ENCODE results near the gene SIM1.

The SIM1 gene

DNA sequence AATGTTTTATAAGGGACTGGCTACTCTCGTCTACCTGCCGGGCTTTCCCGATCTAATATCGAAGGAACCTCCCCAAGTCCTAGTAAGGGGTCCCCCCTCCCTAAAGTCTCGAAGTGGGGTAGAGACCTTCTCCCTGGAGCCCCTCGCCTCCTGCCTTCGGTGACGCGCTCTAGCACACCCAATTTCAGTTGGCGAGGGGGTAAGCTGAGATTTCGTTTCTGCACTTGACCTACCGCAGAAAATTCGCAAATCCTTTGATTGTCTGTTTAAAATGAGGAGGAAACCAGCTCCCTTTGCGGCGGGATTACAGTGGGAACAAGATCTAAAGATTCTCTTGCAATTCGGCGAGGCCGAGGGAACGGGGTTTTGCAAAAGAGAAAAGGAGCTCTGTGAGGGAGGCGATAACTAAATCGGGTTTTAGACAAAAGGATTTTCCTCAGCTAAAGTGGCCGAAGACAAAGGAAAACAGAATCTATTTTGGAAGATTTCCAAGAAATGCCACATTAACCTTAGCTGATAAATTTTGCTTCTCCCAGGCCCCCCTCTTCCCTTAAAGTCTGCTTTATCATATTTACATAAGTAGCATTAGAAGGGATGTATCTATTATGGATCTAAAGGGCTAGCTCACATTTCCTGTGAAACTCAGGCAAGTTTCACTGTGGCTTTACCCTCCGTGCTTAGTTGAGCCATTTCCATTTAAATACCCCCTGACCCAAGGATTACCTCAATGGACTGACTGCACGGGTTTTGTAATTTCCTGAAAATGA lies 8.4 kb downstream of the SIM1 start:
- DNase-seq: no peak

DNA sequence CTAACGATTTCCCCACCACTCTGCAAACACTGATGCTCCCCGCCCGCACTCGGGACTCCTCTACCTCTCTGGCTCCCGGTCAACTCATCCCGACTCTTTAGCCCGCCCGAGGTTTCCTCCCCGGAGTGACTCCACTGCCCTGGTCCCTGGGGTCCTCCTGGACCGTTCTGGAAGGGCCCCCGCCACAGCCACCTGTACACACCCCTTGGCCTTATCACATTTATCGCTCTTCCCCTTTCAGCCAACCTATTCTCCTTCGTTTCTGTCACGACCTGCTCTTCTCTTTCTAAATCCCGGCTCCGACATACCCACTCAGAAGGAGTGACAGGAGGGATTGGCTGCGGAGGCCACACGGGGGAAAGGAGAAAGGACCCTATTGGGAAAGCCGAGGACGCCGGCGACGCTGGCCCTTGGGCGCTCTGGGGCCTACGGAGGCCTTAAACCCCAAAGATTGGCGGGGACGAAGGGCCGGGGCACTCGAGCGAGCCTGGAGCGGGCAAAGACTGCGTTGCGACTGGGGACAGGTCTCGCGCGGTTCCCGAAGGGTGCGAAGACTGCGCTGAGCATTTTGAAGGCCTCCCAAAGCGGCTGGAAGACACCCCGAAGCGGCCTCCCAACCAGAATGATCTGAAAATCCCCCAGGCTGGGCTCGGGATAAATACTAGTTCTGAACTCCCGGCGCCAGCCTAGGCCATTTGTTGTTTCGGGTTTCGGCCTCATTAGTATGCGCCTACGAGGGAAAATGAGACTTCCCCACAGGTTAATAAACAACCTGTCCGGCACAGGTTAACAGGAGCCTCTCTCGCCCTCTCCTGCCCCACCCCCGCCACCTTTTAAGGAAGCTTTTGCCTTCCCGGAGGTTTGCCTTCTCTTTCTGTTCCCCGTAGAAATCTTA lies 9.2 kb downstream of the SIM1 start:
- DNase-seq: no peak

DNA sequence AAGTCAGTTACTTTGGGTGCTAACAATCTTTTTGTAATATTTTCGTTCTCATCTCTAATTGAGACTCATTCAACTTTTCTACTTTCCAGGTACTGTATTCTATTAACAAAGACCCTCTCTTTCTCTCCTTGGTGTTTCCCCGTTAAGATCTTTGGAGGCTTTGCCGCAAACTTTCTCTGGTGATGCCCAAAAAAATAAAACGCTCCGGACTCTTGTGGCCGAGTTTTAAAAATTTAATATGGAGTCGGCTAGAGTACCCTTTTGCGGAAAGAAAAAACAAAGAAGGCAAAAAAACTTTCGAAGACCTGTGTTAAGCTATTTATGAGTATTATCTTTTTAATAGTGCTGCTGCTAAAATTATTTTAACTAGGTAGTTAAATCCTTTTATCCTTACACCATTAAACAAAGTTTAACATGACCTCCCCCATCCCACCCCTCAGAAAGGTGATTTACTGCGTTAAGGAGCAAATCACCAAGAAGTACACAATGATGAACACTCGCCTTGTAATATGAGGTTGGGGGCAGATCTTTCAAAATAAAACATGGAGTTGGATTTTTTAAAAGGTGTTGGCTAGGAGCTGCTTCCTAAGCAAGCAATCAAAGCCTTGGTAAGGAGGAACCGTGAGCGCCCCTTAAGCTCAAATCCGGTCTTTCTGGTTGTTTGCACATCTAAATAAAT lies 10.0 kb downstream of the SIM1 start:
- no peak for DNase-seq

DNA sequence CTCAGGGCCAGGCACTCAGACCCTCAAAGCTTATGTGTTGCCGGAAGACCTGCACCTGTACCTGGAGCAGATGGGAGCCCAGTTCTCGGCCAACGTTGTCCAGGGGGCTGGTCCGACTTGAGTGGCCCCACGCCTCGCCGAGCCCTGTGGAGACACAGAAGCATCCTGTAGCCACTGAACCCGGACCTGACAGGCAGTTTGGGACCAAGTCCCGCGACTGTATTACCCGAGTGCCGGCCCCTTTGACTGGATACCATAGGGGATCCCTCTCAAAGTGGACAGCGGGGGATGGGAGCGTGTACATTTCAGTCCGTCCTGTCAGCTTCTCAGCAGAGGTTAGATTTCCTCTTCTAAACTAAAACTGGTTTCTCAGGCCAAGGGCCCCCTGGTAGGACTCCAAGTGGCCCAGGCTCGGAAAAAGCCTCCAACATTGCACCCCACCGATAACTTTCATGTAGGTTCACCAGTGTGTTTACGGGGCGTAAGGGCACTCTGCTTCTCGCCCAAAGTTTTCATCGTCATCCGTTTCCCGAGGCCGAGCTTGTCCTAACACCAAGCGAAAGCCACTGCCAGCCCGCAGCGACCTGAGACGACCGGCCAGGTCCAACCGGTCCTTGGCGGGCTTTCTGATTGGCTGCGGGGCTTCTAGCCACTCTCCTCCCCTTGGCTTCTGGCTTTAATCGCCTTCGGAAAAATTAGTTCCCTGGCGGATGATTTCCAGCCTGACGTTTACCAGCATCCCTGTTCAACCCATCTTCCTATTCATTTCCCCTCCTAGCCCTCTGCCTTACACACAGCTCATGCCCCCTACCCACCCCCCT lies 10.8 kb downstream of the SIM1 start:
- DNase-seq: no peak

DNA sequence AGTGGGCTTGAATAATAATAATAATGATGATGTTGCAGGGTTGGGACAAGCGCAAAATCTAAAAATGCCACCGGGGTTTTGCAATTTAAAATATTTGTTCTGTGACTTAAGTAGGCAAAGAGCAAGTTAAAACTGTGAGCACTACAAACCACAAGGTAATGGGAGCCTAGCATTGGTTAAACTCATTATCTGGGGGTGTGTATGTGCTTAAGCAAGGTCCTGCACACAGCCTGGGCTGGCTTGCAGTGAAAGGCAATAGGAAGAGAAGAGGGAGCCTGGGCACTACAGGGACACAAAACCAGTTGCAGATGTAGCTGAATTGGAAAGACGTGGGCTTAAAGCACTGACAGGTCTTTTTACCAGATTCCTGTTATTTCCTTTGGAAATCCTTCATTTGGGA lies 11.7 kb downstream of the SIM1 start:
- no peak for DNase-seq

DNA sequence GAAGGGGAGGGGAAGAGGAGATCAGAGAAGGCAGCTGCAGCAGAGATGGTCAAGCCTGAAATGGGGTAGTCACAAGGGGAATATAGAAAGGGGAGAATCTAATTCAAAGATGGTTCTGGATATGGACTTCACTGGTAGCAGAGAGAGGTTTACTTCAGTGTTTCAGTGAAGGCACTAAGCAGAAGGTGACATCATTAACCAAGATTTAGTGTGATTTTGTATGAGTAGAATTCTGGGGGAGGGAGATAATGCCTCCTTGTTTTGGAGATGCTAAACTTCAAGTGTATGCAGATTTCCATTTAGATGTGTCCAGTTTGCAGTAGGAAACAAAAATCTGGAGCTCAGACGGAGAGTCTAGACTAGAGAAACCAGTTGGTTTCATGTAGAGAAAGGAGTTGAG lies 13.1 kb downstream of the SIM1 start:
- DNase-seq: no peak

DNA sequence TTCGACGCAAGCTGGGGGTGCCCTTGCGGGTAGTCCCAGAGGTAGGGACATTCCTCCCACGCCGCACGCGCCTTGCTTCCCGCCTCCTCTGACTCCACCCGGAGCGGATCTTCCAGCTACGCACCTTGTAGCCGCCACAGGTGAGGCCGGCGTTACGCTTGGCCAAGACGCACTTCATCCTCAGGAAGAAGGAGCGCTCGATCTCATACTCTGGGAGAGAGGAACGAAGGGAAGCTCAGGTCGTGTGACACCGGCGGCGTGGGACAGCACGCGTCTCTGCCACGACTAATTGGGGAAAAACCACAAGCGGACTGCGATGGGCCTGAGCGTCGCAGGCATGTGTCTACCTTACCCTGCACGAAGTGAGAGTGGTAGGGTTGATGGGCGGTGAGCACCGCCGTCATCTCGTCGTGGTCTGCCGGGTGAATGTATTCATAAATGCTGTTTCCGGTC lies 15.5 kb downstream of the SIM1 start:
- DNase-seq: no peak

DNA sequence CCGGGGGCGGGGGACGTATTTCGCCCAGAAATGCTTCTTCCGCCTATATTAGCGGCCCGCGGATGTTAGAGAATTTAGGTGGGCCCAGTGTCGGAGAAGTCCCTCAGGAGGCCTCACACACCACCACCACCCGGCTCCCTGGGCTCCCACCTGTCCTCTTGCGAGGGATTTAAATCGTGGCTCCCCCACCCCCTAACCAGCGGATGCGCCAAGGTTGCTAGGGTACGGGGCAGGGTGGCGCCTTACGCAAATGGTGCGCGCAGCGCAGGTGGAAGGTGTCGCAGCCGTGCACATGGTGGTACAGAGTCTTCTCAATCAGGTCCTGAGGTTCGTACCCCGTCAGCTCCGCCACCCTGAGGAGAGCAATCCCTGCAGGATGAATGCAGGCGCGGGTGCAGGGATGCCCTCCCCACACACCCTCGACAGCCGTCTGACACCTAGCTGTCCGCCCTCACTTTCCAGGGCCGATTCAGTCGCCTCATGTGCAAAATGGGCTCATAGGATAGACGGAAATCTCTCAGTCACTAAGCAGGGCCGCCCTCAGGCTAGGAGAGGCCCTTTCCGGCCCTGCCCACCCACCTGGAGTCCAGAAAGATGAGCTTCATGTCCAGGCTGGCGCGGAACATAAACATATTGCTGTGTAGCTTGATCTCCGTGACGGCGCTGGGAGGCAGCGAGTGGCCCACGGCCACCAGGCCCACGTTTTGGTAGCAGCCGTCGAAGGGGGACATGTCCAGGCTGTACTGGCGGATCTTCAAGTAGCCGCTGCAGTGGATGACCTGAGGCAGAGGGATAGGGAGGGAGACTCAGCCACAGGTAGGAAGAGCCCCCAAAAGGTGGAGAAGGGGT lies 16.6 kb downstream of the SIM1 start:
- no peak for DNase-seq

DNA sequence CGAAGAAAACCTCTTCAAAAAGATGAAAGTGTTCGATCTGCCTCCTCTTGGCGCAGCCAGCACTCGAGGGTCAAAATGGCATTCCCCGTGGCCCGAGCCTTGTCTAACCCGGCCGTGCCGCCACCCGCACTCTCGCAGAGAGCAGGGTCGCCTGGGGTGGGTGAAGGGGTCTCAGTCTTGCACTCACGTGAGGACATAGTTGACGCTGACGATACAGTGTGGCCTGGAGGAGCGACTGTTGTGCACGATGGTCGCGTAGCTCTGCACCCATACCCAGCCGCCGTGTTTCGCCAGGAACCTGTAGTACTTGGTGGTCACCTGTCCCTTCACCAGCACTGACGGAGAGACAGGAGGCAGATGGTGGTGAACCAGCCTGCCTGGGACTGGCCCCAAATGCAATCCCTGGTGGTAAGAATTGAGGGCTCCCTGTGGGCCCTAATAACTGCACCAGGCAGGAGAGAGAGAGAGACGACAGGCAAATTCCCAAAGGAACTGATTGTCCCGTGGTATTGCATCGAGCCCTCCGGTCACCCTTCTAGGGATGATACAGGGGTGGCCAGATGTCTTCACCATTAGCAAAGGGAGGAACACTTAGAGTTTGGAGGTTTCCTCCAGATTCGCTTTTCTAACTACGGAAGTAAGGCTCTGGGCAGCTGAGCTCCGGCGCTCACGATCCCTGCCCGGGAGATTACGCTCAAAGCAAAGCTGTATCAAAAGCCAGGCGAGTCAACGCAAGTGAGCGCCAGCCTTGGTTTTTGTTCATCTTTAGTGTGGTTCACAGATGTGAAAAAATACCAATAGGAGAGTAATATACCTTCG lies 17.4 kb downstream of the SIM1 start:
- no peak for DNase-seq

DNA sequence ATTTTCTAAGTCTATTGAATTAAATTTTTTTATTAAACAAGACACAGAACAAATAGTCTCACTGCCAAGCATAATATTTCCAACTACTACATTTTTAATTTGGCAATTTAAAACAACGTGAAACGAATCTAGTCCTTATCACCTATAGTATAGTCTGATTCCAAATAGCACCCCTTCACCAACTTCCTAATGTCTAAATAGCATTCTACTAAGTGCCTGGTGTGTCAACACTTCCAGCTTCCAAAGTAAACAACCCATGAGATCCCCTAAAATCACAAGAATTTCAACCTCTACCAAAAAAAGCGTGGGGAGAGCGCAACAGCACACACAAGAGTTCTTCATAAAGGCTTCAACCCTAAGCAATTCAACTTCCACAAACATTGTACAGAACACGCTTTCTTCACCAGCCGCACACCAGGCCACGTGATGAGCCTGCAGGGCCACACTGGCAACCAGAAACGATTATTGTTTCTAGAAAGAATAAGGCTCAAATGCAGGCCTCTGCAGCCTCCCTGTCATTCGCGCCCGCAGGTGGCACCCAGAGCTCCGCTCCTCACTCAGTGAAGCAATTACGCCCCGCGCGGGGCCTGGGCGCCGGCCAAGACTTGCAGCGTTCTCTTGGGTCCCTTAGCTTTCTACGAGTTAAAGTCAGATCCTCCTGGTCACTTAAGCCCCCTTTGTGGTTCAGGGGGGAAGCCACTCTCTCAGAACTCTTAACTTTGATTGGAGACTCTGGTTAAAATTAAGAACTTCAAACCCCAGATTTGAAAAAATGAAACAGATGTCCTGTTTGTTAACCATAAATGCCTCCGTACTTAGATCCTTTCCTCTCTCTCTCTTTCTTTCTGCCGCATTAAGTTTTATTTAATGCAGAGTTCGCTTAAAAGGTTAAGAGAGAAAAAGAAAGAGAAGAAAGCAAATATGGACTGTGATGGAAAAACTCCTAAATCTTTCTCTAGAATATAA lies 18.3 kb downstream of the SIM1 start:
- peak; percentile 82 for DNase-seq

DNA sequence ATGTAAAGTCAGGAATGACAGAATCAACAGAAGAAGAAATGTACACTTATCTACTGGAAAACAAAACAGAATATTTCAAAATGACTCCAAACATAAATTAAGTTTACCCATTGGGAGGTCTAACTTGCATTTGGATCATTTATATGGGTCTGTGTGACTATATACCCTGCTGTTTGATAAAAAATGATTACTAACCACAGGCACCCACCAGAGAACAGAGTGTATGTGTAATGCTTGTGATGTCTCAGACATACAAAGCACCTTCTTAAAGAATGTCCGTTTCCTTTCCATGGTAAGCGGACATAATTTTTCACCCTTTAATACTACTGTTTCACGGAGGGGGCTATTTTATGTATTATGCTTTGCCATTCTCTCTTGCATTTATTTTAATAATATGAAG lies 19.2 kb downstream of the SIM1 start:
- DNase-seq: no peak

DNA sequence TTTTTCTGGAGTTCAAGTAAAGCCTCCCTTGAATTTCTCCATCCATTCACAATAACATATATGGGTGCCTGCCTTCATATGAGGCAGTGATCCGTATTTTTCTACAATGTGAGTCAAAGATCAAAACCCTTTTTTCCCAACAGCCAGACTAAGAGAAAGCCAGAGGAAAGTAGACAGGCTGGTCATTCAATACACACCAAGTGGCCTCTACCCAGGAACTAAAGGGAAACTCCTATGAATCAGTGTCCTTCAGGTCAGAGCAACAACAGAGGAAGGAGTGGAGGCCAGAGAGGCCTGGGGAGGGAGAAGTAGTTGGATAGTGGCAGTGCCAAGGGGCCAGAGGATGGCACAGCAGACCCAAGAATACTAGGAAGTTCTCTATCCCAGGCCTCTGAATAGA lies 23.8 kb downstream of the SIM1 start:
- no peak for DNase-seq

DNA sequence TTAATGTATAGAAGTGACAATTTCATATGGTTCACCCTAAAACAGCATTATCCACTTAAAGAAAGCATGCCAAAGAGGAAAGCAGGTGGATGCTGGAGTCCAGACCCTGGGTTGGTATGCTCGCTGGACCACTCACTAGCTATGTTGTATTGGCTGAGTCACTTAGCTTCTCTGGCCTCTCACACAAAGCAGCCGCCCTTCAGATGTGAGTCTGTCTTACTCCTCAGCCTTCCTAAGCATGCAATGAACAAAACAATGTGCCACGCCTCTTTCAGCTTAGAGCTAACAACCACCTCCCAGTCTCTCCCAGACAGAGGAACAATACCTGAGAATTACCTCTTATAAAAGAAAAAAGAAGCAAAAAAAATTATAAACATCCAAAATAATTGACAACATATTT lies 29.4 kb downstream of the SIM1 start:
- no peak for DNase-seq

DNA sequence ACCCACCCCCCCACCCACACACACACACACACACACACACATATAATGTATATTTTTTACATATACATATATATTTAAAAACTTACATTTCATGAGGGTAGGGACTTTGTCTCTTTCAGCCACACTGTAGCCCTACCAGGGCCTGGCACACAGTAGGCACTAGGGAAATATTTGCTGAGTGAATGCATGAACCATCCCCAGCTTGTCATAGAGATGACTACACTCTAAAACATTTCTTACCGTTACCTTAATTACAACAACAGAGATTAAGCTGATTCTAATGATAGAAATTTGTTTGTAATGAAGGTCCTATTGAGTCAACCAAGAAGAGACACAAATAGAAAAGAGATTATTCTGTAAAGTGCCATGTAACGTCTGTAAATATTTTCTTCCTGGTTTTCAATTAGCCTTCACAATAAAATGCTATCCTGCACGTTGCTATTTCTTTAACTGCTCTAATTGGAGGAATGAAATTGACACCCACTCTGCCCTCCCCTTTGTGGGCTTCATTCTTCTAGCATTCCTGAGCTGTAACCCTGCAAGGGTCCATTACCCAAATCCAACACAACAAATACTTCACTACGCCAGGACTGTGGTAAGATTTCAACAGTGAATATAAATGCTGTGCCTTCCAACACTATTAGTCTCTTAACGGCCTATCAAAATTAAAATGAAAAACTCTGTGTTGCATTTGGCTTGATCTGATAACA lies 30.8 kb downstream of the SIM1 start:
- no peak for DNase-seq

DNA sequence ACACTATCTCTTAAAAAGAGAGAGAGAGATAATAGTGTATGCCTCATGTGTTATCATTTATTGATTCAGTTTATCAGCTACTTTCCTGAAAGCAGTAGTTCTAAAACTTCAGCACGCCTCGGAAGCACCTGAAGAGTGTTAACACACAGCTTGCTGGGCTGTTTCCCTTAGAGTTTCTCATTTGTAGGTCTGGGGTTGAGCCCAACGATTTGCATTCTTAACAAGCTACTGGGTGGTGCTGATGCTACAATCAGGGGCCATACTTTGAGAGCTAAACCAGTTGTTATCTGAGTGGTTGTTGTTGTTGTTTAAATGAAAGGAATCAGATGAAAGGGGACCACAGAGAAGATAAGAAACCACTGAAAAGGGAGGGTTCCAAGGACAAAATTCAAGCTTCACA lies 32.6 kb downstream of the SIM1 start:
- no peak for DNase-seq

DNA sequence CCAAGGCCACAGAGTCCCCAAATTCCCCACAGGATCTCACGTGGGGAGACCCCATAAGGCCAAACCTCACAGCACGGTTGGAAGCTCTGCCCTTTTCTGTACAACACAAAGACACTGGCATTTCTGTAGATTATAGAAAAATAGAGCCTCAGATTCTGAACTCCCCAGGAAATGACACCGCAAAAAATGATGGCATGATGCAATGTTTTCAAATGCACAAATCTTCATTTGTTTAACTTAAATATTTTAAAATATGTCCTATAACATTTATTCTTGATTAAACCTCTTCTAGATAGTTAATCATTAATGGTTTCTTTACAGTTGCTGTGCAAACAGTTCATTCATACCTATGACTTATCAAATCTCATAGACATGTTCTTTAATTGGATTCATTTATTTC lies 33.8 kb downstream of the SIM1 start:
- DNase-seq: no peak

DNA sequence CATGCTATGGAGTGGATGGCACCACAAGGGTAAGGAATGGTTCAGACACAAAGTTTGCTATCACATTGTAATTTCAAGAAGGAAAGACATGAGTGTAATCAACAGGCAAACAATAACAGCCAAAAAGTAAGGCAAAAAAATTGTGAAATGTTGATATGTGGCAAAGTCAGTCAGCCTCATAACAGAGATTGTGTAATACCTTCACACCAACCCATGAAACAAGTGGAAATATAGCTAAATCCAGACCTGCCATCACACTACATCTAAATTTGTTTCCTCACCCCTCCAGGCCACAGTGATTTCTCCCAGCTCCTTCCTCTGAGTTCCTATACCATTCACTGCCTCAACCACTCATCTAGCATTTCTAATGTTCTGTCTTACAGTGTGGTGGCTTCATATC lies 37.3 kb downstream of the SIM1 start:
- no peak for DNase-seq

DNA sequence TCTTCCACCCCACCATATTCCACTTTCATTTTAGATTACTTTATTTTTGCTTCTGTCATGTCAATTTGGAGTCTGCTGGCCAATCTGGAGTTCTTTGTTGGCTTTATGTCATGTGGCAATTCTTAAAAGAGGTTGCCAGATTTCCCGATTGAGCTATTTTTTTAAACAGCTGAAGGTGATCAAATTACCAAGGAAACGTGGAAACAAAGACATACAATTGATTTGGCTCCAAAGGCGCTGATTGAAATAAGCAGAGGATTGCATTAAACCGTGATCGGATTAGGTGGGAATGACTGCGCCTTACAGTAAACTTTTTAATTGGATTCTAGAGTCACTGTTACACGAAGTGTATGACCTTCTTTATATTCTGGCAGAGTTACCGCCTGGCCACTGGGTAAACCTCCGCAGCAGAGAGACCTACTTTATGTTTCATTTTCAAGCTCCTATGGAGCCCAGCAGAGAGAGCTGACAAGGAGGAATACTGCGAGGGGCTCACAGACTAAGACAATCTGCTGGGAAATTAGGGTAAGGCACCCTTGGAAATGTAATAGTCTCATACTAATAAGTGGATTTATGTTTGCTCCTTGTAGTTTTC lies 37.9 kb downstream of the SIM1 start:
- no peak for DNase-seq

DNA sequence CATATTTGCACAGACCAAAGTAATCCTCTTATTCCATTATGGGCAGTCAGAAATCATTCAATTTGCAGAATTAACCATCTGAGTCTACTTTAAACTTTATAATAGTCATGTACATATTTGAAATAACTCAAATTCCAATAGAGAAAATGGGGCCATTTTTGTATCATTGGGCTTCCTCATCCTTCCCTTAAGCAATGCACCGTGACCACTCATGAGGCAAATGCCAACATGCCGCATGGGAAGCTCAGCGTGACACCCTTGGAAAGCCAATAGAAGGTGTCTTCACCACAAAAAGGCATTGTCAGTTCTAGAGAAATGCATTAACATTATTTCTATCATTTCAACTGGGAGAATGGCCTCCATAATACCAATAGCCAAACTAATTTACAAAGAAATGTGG lies 38.5 kb downstream of the SIM1 start:
- no peak for DNase-seq

Data from NCI-H1092 treated with DMSO at 0.1 percent for 48 hours (cell line).